Measurements from ENCODE around the gene SSNA1.

DNA sequence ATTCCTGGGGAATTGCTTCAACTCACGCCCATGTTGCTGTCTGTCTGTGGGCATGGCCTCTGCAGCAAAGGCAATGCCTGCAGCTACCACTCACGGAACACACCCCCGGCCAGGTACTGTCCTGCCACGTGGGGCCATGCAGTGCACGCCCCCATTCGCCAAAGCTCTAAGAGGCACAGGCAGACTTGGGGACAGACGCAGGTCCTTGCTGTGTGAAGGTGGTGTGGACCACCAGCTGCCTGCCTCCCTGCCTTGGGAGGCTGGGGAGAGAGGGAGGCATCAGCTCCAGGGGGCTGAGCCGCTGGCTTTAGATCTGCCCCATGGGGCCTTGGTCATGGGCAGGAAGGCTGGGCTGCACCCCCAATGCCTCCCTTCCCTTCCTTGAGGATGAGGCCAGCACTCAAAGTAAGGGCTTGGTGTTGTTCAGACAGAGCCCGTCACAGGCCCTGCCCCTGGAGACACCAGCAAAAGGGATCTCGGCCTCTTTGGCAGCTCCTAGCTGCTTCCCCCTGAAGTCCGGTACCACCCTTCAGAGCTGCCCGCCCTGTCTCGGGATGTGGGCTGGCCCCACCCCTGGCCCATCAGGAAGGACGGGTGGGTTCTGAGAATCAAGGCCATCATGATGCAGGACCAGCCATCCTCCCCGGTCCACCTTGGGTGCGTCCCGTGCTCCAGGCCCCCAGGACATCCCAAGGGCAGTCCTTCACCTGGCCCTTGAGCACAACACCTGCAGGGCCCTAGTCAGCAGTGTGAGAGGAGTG lies 47.2 kb upstream of the SSNA1 start:
- TF ChIP-seq, protein P1, sequence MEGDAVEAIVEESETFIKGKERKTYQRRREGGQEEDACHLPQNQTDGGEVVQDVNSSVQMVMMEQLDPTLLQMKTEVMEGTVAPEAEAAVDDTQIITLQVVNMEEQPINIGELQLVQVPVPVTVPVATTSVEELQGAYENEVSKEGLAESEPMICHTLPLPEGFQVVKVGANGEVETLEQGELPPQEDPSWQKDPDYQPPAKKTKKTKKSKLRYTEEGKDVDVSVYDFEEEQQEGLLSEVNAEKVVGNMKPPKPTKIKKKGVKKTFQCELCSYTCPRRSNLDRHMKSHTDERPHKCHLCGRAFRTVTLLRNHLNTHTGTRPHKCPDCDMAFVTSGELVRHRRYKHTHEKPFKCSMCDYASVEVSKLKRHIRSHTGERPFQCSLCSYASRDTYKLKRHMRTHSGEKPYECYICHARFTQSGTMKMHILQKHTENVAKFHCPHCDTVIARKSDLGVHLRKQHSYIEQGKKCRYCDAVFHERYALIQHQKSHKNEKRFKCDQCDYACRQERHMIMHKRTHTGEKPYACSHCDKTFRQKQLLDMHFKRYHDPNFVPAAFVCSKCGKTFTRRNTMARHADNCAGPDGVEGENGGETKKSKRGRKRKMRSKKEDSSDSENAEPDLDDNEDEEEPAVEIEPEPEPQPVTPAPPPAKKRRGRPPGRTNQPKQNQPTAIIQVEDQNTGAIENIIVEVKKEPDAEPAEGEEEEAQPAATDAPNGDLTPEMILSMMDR (IDR thresholded peaks at IDR 0.05) = no peak
- no peak for TF ChIP-seq POLR2A (IDR thresholded peaks at IDR 0.05)

Data from tibial nerve (tissue), 3 donors.